Hepatocyte (in vitro differentiated cells): Measurements from ENCODE around the gene SYCE3. TPM values are rescaled to one million over a fixed set of nuclear protein-coding genes. Genes with fewer than 3 reads are reported as not detected.

ENCODE experiments used
- DNase-seq: peaks from one replicate; pipeline ENCODE4 v3.0.0-alpha.2; 2016; ENCODE audit warnings: low spot score
- H2AFZ ChIP-seq: fragments of 200-600 bp; sonication (generic); 2 replicates; pipeline ENCODE4 v1.6.0; 2016; ENCODE audit warnings: antibody characterized with exemption, mild to moderate bottlenecking
- H3K27ac ChIP-seq: fragments of 200-600 bp; sonication (generic); 2 replicates; pipeline ENCODE4 v1.5.1; 2016; ENCODE audit warnings: mild to moderate bottlenecking
- H3K27me3 ChIP-seq: fragments of 200-600 bp; sonication (generic); 2 replicates; pipeline ENCODE4 v1.6.1; 2016
- H3K36me3 ChIP-seq: fragments of 200-600 bp; sonication (generic); replicated peaks from 2 replicates; pipeline ENCODE4 v1.5.1; 2016; ENCODE audit warnings: low read depth; ENCODE audit not compliant: insufficient read depth
- H3K4me1 ChIP-seq: fragments of 200-600 bp; sonication (generic); 2 replicates; pipeline ENCODE4 v1.5.1; 2016; ENCODE audit warnings: mild to moderate bottlenecking, moderate library complexity; ENCODE audit not compliant: insufficient read depth
- H3K4me2 ChIP-seq: fragments of 200-600 bp; sonication (generic); 2 replicates; pipeline ENCODE4 v1.6.0; 2016
- H3K4me3 ChIP-seq: fragments of 200-600 bp; sonication (generic); 2 replicates; pipeline ENCODE4 v1.5.1; 2016; ENCODE audit warnings: mild to moderate bottlenecking
- H3K79me2 ChIP-seq: fragments of 200-600 bp; sonication (generic); 2 replicates; pipeline ENCODE4 v1.6.0; 2017; ENCODE audit warnings: mild to moderate bottlenecking
- H3K9me2 ChIP-seq: fragments of 200-600 bp; sonication (generic); replicated peaks from 2 replicates; pipeline ENCODE4 v1.6.0; 2017; ENCODE audit warnings: mild to moderate bottlenecking; ENCODE audit not compliant: insufficient read depth
- H3K9me3 ChIP-seq: fragments of 200-600 bp; sonication (generic); 2 replicates; pipeline ENCODE4 v1.5.1; 2016; ENCODE audit warnings: low read depth, mild to moderate bottlenecking
- H4K20me1 ChIP-seq: fragments of 200-600 bp; sonication (generic); 2 replicates; pipeline ENCODE4 v1.6.0; 2016; ENCODE audit warnings: mild to moderate bottlenecking; ENCODE audit not compliant: insufficient read depth, poor library complexity, severe bottlenecking
- CTCF ChIP-seq: fragments of 200-600 bp; sonication (generic); IDR thresholded peaks from 2 replicates; pipeline ENCODE4 v1.5.1; 2016; ENCODE audit warnings: antibody characterized with exemption, mild to moderate bottlenecking; ENCODE audit not compliant: poor library complexity
- EZH2 ChIP-seq: fragments of 200-600 bp; sonication (generic); IDR thresholded peaks from 2 replicates; pipeline ENCODE4 v1.6.1; 2016; ENCODE audit warnings: antibody characterized with exemption, mild to moderate bottlenecking, borderline replicate concordance
- EZH2phosphoT487 ChIP-seq: fragments of 200-600 bp; sonication (generic); IDR thresholded peaks from one replicate; pipeline ENCODE4 v1.6.1; 2018; ENCODE audit warnings: antibody characterized with exemption, mild to moderate bottlenecking, low read depth, moderate library complexity; ENCODE audit not compliant: unreplicated experiment, severe bottlenecking
- WGBS: methylation state at CpG from one replicate; pipeline ENCODE4 v1.1.6; 2016; ENCODE audit warnings: low lambda C conversion rate; ENCODE audit errors: missing lambda C conversion rate; 5-methylcytosine and 5-hydroxymethylcytosine counted together
- polyA plus RNA-seq: library from polyadenylated mRNA; unstranded; fragments of >200 nt; fragmentation: Nextera tagmentation; extraction: Ambion mirVana; gene quantifications from 2 replicates; pipeline ENCODE4 v1.2.1, GENCODE V29; 2016
- total RNA-seq: library from RNA; depleted of rRNA; stranded (reverse); fragments of >200 nt; gene quantifications from 2 replicates; pipeline ENCODE4 v1.2.3, GENCODE V29; 2014

The SYCE3 gene
- total RNA-seq (not detected in 2 replicates), polyA plus RNA-seq (1.4 and 1.5 TPM in 2 replicates)

GRCh38 chr22:50562523-50563412 is at the start of gene SYCE3:
Gene SYCE3, minus strand, starts transcription at chr22:50562919. Its CDS starts 6,514 bp downstream, at chr22:50556405.
- H4K20me1 ChIP-seq: no peaks in the 10 kb centered on the region
- no peaks in the 10 kb centered on the region for H3K9me3 ChIP-seq
- peak within 1 kb of the TSS; percentile 37 for H3K4me3 ChIP-seq
- H3K4me1 ChIP-seq: peaks cover 12% of the 10 kb centered on the region
- no peaks in the 10 kb centered on the region for H3K27me3 ChIP-seq
- H3K36me3 ChIP-seq: no peaks in the 10 kb centered on the region
- H3K4me2 ChIP-seq: peak within 1 kb of the TSS; percentile 89
- peak within 1 kb of the TSS; percentile 63 for H2AFZ ChIP-seq
- DNase-seq: peak; percentile 99
- peak within 1 kb of the TSS; percentile 85 for H3K27ac ChIP-seq
- H3K79me2 ChIP-seq: no peaks in the 10 kb centered on the region
- peak; percentile 89 for TF ChIP-seq CTCF
- no peak for TF ChIP-seq EZH2phosphoT487
- no peak for TF ChIP-seq EZH2
- 1% methylated on average over 22 of the region's 61 CpGs for WGBS
- H3K9me2 ChIP-seq: no peaks in the 10 kb centered on the region

GRCh38 chr22:50612168-50612527 is 49.4 kb upstream of the SYCE3 start:
- Histone ChIP-seq H3K9me3 (no peaks in the 10 kb centered on the region), H3K4me3 (no peak overlapping the region), H3K27me3 (no peaks in the 10 kb centered on the region), H3K4me1 (no peaks in the 10 kb centered on the region), H3K79me2 (no peaks in the 10 kb centered on the region), H3K36me3 (no peaks in the 10 kb centered on the region), H4K20me1 (no peaks in the 10 kb centered on the region), H3K9me2 (no peaks in the 10 kb centered on the region), H3K27ac (no peak overlapping the region), H3K4me2 (no peak overlapping the region), H2AFZ (no peak overlapping the region)
- DNase-seq: no peak
- 71% methylated on average over 6 of the region's 6 CpGs for WGBS
- no peak for TF ChIP-seq EZH2
- TF ChIP-seq EZH2phosphoT487: no peak
- no peak for TF ChIP-seq CTCF

- Histone ChIP-seq H3K27ac (no peak overlapping the region), H3K9me3 (no peaks in the 10 kb centered on the region), H3K9me2 (no peaks in the 10 kb centered on the region), H2AFZ (no peak overlapping the region), H3K4me1 (no peaks in the 10 kb centered on the region), H3K4me2 (no peak overlapping the region), H3K27me3 (no peaks in the 10 kb centered on the region), H3K36me3 (no peaks in the 10 kb centered on the region), H4K20me1 (no peaks in the 10 kb centered on the region), H3K4me3 (no peak overlapping the region), H3K79me2 (no peaks in the 10 kb centered on the region)
- TF ChIP-seq EZH2phosphoT487: no peak
- TF ChIP-seq EZH2: no peak
- TF ChIP-seq CTCF: no peak
- DNase-seq: no peak
- 91% methylated on average over 25 of the region's 26 CpGs for WGBS
Observed at GRCh38 chr22:50611341-50612060, 48.8 kb upstream of the SYCE3 start.
